Gastroesophageal sphincter (tissue), 4 donors: ENCODE measurements around the gene GDPD3. TPM values are rescaled to one million over a fixed set of nuclear protein-coding genes. Genes with fewer than 3 reads are reported as not detected.

Experiments used
- ATAC-seq: fragments of 150-250 bp; one replicate; pipeline ENCODE4 v1.9.1; 2016; ENCODE audit warnings: mild to moderate bottlenecking, moderate library complexity
- H3K27ac ChIP-seq, 4 donors: fragments of 200-600 bp; sonication (generic) in 3 of 4; 1 replicate in 3 of 4; 2 replicates in 1 of 4; pipeline ENCODE4 v1.5.1; 2016 to 2019
- H3K27me3 ChIP-seq: fragments of 200-600 bp; sonication (generic); one replicate; pipeline ENCODE4 v1.5.1; 2019
- H3K36me3 ChIP-seq, 2 donors: fragments of 200-600 bp; sonication (generic); one replicate each; pipeline ENCODE4 v1.5.1; 2019; ENCODE audit warnings: control low read depth in 1 of 2
- H3K4me1 ChIP-seq, 3 donors: fragments of 200-600 bp; sonication (generic); 1 replicate in 2 of 3; 2 replicates in 1 of 3; pipeline ENCODE4 v1.5.1; 2016 to 2019; ENCODE audit warnings: control low read depth in 2 of 3
- H3K4me3 ChIP-seq, 2 donors: fragments of 200-600 bp; sonication (generic); one replicate each; pipeline ENCODE4 v1.5.1; 2019; ENCODE audit warnings: mild to moderate bottlenecking in 1 of 2, moderate library complexity in 1 of 2
- H3K9me3 ChIP-seq, 3 donors: fragments of 200-600 bp; sonication (generic); one replicate each; pipeline ENCODE4 v1.5.1; 2017 to 2019; ENCODE audit warnings: control low read depth in 2 of 3
- EP300 ChIP-seq: sonication (generic); formaldehyde crosslinking; IDR thresholded peaks from one replicate; pipeline ENCODE4 v1.6.1; 2017; ENCODE audit warnings: antibody characterized with exemption, mild to moderate bottlenecking
- POLR2A ChIP-seq, 2 donors: fragments of 450-650 bp; IDR thresholded peaks; one replicate each; pipeline ENCODE4 v1.6.1; 2017; ENCODE audit warnings: antibody characterized with exemption in 2 of 2, mild to moderate bottlenecking in 2 of 2, moderate library complexity in 1 of 2
- POLR2AphosphoS5 ChIP-seq: sonication (generic); formaldehyde crosslinking; IDR thresholded peaks from one replicate; pipeline ENCODE4 v1.6.1; 2017; ENCODE audit warnings: antibody characterized with exemption
- WGBS, 2 donors: methylation state at CpG; one replicate each; pipeline ENCODE4 v1.1.5; 2018; ENCODE audit warnings: low coverage in 1 of 2; 5-methylcytosine and 5-hydroxymethylcytosine counted together
- total RNA-seq, 4 donors: library from RNA; depleted of rRNA; stranded (reverse); fragments of >200 nt; gene quantifications; one replicate each; pipeline ENCODE4 v1.1.0, GENCODE V29; 2016
- TF ChIP-seq, protein P1 (sequence below), 4 experiments: fragments of 200-600 bp in 2 of 4; fragments of 450-650 bp in 2 of 4; sonication (generic) in 1 of 4; IDR thresholded peaks; one replicate each; pipeline ENCODE4 v1.5.1; 2017 to 2019; ENCODE audit warnings: antibody characterized with exemption in 4 of 4, mild to moderate bottlenecking in 2 of 4, moderate library complexity in 2 of 4

GDPD3 gene
- total RNA-seq, 4 donors from 2014 or later = 1.1 to 3.1 (median 1.9) TPM

DNA sequence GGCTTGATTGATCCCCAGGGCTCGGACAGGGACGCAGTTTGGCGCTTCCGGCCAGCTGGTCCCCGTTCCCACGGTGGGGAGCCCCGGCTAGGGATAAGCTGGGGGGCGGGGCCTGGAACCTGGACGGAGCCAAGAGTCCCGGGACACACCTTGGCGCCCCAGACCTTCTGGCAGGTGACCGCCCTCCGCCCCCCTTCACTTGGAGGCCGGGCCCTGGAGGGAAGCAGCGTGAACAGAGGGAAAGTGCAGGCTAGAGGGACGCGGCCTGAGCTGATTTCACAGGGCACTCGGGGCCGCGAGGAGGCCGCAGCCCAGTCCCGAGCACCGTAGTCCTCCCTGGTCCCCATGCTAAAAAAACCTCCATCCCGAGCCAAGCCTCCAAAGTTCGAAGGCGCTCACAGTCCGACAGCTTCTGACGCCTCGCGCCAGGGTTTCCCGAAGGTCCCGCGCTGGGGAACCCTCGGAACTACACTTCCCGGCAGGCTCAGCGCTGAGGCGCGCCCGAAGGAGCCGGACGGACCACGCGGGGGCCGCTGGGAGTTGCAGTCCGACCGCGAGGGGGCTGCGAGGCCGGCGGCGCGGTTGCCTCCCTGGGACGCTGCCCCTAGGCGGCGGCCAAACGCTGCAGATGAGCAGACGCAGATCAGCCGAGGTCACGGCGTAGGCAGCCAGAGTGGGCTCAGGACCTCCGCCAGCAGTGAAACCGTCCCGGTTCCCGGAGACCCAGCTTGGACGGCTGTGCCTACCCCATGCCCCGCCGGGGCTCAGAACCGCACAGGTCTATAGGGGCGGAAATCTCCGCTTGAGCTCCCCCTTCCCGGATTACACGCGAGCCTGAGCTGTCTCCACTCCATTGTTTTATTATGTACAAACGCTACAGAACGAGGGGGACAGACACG is 21.6 kb downstream of the GDPD3 start, which contains the start of gene TBX6:
Gene TBX6 (minus strand): TSS at position 451 of the 899 bp plus-strand sequence. CDS start 731 bp downstream, outside the sequence.
- H3K9me3 ChIP-seq = peaks cover 0 to 3% (median 0%) of the 10 kb centered on the region in 3 donors
- peak within 1 kb of the TSS; percentile 25 to 61 for H3K4me3 ChIP-seq
- WGBS, 2 donors = 0% methylated on average over 1 of the region's 76 CpGs; no CpG with 5 or more reads in 1 of the 2 donors
- peaks cover 3 to 56% (median 34%) of the 10 kb centered on the region in 3 donors for H3K4me1 ChIP-seq
- ATAC-seq = peak; percentile 91
- no peaks in the 10 kb centered on the region for H3K27me3 ChIP-seq
- no peak for TF ChIP-seq EP300
- TF ChIP-seq, protein P1, sequence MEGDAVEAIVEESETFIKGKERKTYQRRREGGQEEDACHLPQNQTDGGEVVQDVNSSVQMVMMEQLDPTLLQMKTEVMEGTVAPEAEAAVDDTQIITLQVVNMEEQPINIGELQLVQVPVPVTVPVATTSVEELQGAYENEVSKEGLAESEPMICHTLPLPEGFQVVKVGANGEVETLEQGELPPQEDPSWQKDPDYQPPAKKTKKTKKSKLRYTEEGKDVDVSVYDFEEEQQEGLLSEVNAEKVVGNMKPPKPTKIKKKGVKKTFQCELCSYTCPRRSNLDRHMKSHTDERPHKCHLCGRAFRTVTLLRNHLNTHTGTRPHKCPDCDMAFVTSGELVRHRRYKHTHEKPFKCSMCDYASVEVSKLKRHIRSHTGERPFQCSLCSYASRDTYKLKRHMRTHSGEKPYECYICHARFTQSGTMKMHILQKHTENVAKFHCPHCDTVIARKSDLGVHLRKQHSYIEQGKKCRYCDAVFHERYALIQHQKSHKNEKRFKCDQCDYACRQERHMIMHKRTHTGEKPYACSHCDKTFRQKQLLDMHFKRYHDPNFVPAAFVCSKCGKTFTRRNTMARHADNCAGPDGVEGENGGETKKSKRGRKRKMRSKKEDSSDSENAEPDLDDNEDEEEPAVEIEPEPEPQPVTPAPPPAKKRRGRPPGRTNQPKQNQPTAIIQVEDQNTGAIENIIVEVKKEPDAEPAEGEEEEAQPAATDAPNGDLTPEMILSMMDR (IDR thresholded peaks at IDR 0.05) = peak in 3 of 4 experiments; percentile 83 to 99 (median 99)
- TF ChIP-seq POLR2A (IDR thresholded peaks at IDR 0.05) = peak; percentile 37
- peak; percentile 56 for TF ChIP-seq POLR2AphosphoS5
- H3K27ac ChIP-seq = peak within 1 kb of the TSS; percentile 39 to 97 (median 89)
- H3K36me3 ChIP-seq = peaks cover 0 to 24% of the 10 kb centered on the region in 2 donors

- Histone ChIP-seq H3K27me3 (no peaks in the 10 kb centered on the region), H3K4me1 (peaks cover 3 to 59% (median 32%) of the 10 kb centered on the region in 3 donors), H3K4me3 (peak overlapping the region in 1 of 2 donors; percentile 61), H3K27ac (peak overlapping the region in 3 of 4 donors; percentile 84 to 97 (median 94)), H3K36me3 (peaks cover 0 to 26% of the 10 kb centered on the region in 2 donors), H3K9me3 (no peaks in the 10 kb centered on the region)
- 91% methylated on average over 4 of the region's 26 CpGs; no CpG with 5 or more reads in 1 of the 2 donors for whole genome bisulfite sequencing, 2 donors
- ATAC-seq = no peak
- no peak for TF ChIP-seq EP300
- no peak for TF ChIP-seq POLR2A (IDR thresholded peaks at IDR 0.05)
- TF ChIP-seq, protein P1 (IDR thresholded peaks at IDR 0.05) = no peak
- TF ChIP-seq POLR2AphosphoS5 = no peak
Observed at GRCh38 chr16:30090610-30091331, 22.6 kb downstream of the GDPD3 start.

GRCh38 chr16:30088832-30089624 is 24.3 kb downstream of the GDPD3 start:
- no peak for TF ChIP-seq POLR2A (IDR thresholded peaks at IDR 0.05)
- no peak for TF ChIP-seq EP300
- TF ChIP-seq POLR2AphosphoS5 = no peak
- TF ChIP-seq, protein P1 (IDR thresholded peaks at IDR 0.05) = no peak
- WGBS, 2 donors = 61 to 80% methylated on average over 1 to 3 of the region's 22 CpGs
- no peaks in the 10 kb centered on the region for H3K9me3 ChIP-seq

DNA sequence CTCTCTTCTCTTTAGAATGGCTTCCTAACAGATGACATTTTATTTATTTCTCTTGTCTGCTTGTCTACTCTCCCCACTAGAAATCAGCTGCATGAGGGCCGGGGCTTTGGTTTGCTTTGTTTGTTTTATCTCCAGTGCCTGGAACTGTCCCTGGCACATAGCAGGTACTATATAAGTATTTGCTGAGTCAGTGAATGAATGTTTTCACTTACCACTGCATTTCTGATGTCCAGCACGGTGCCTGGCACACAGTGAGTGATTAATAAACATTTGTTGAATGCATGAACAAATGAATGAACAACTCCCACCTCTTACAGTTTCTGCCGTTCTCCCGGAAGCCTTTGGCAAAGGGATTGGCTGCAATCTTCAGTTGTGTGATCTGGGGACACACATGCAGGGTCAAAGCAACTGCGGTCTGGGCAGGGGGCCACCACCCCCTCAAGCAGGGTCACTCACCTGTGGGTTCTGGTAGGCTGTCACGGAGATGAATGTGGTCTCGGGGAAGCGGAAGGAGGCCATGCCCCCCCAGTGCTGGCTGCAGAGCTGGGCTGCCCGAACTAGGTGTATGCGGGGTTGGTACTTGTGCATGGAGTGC is 25.0 kb downstream of the GDPD3 start:
- Histone ChIP-seq H3K4me3 (no peak overlapping the region), H3K27me3 (no peaks in the 10 kb centered on the region), H3K36me3 (peaks cover 0 to 32% of the 10 kb centered on the region in 2 donors), H3K4me1 (peaks cover 0 to 49% (median 26%) of the 10 kb centered on the region in 3 donors), H3K9me3 (no peaks in the 10 kb centered on the region), H3K27ac (no peak overlapping the region)
- no peak for TF ChIP-seq POLR2A (IDR thresholded peaks at IDR 0.05)
- no peak for TF ChIP-seq EP300
- TF ChIP-seq, protein P1 (IDR thresholded peaks at IDR 0.05) = no peak
- TF ChIP-seq POLR2AphosphoS5 = no peak
- 60 to 62% methylated on average over 1 to 8 of the region's 10 CpGs for WGBS, 2 donors
- ATAC-seq = no peak

More at GRCh38 chr16:30088832-30089624, 24.3 kb downstream of the GDPD3 start:
- no peaks in the 10 kb centered on the region for H3K27me3 ChIP-seq
- peaks cover 0 to 56% (median 26%) of the 10 kb centered on the region in 3 donors for H3K4me1 ChIP-seq
- peaks cover 0 to 32% of the 10 kb centered on the region in 2 donors for H3K36me3 ChIP-seq
- no peak overlapping the region for H3K27ac ChIP-seq
- no peak overlapping the region for H3K4me3 ChIP-seq
- ATAC-seq = no peak
